Endothelial cell of umbilical vein (primary cell): ENCODE measurements around the gene KIF26B.

Experiments
- GATA2 ChIP-seq: IDR thresholded peaks from 2 replicates; pipeline ENCODE4 v1.7.0; 2011; ENCODE audit warnings: low read depth, mild to moderate bottlenecking, moderate library complexity, mixed read lengths, low read length; ENCODE audit not compliant: insufficient read length, insufficient read depth
- POLR2A ChIP-seq: IDR thresholded peaks from 2 replicates; pipeline ENCODE4 v1.6.1; 2012; ENCODE audit warnings: low read depth, mild to moderate bottlenecking, control low read depth, low read length
- POLR2AphosphoS5 ChIP-seq: IDR thresholded peaks from 2 replicates; pipeline ENCODE4 v1.6.1; 2012; ENCODE audit warnings: low read depth, mild to moderate bottlenecking, control low read depth, low read length, moderate library complexity; ENCODE audit not compliant: insufficient read depth
- TF ChIP-seq, protein P1 (sequence below), 2 donors: IDR thresholded peaks; 1 replicate in 1 of 2; 2 replicates in 1 of 2; pipeline ENCODE4 v1.5.1; 2011; ENCODE audit warnings: low read length in 2 of 2, mild to moderate bottlenecking in 2 of 2, moderate library complexity in 2 of 2, control low read depth in 1 of 2, inconsistent platforms in 1 of 2, low read depth in 1 of 2; ENCODE audit not compliant: insufficient read depth in 1 of 2; ENCODE audit errors: extremely low read depth in 1 of 2
- TF ChIP-seq, protein P2 (sequence below): IDR thresholded peaks from 2 replicates; pipeline ENCODE4 v1.6.1; 2011; ENCODE audit not compliant: insufficient read depth, insufficient read length

DNA sequence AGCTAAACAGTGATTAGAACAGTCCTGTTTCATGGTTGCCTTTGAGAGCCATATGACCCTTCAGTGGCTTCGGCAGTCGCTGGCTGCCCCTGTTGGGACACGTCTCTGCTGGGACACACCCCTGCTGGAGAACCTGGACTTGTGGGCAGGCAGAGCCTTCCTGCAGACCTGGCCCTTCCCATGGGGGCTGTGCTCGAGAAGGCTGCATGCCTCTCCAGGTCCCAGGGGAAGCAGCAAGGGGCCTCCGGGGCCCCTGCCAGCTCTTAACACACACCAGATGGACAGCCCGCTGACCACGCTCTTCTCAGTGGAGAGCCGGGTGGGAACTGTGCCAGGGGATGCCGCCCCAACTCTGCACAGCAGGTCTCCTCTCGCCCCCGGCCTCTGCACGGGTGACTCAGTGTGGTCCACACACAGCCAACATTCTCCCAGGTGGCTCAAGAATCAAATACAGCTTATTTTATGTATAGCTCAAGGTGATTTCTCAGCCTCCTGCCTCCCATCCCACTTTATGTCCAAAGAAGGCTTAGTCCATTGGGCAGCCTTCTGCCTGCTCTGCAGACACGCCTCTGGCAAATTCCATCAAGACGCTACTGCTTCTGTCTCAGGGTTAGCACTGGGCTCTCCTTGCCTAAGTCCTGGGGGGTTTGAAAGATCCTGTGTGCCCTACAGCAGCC, 450.8 kb downstream of the KIF26B start:
- TF ChIP-seq, protein P1, sequence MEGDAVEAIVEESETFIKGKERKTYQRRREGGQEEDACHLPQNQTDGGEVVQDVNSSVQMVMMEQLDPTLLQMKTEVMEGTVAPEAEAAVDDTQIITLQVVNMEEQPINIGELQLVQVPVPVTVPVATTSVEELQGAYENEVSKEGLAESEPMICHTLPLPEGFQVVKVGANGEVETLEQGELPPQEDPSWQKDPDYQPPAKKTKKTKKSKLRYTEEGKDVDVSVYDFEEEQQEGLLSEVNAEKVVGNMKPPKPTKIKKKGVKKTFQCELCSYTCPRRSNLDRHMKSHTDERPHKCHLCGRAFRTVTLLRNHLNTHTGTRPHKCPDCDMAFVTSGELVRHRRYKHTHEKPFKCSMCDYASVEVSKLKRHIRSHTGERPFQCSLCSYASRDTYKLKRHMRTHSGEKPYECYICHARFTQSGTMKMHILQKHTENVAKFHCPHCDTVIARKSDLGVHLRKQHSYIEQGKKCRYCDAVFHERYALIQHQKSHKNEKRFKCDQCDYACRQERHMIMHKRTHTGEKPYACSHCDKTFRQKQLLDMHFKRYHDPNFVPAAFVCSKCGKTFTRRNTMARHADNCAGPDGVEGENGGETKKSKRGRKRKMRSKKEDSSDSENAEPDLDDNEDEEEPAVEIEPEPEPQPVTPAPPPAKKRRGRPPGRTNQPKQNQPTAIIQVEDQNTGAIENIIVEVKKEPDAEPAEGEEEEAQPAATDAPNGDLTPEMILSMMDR (IDR thresholded peaks at IDR 0.05; ENCODE audit: extremely low read depth in 1 of 2, insufficient read depth in 1 of 2, low read depth in 1 of 2, low read length in 2 of 2) = no peak
- no peak for TF ChIP-seq POLR2AphosphoS5
- no peak for TF ChIP-seq POLR2A
- no peak for TF ChIP-seq GATA2
- TF ChIP-seq, protein P2, sequence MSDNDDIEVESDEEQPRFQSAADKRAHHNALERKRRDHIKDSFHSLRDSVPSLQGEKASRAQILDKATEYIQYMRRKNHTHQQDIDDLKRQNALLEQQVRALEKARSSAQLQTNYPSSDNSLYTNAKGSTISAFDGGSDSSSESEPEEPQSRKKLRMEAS = no peak
